ENCODE measurements around the gene DTNBP1.
"Not testable (repeated sequence)": the region's sequence is repeated elsewhere in the genome, so short reads cannot be mapped to it uniquely, and the experiment has no call there.

DTNBP1 gene

GRCh38 chr6:15665237-15665636, 2.4 kb upstream of the DTNBP1 start:
- no peak for DNase-seq

GRCh38 chr6:15663130-15663871, 473 bp upstream of the DTNBP1 start:
- DNase-seq = no peak

- DNase-seq = no peak
Measured at GRCh38 chr6:15661853-15662325, 939 bp downstream of the DTNBP1 start.

- DNase-seq = no peak
Measured at GRCh38 chr6:15659181-15659580, 3.6 kb downstream of the DTNBP1 start.

GRCh38 chr6:15658181-15658744, 4.6 kb downstream of the DTNBP1 start:
- no peak for DNase-seq

GRCh38 chr6:15657290-15657689, 5.5 kb downstream of the DTNBP1 start:
- no peak for DNase-seq

- DNase-seq = no peak
Measured at GRCh38 chr6:15656145-15656544, 6.7 kb downstream of the DTNBP1 start.

- no peak for DNase-seq
Measured at GRCh38 chr6:15654250-15654649, 8.6 kb downstream of the DTNBP1 start.

- no peak for DNase-seq
Measured at GRCh38 chr6:15653581-15653980, 9.2 kb downstream of the DTNBP1 start.

- DNase-seq = not testable (repeated sequence)
Measured at GRCh38 chr6:15650004-15650559, 12.7 kb downstream of the DTNBP1 start.

GRCh38 chr6:15644904-15645303, 17.9 kb downstream of the DTNBP1 start:
- no peak for DNase-seq

- no peak for DNase-seq
Measured at GRCh38 chr6:15643542-15643941, 19.3 kb downstream of the DTNBP1 start.

- no peak for DNase-seq
Measured at GRCh38 chr6:15642276-15642675, 20.6 kb downstream of the DTNBP1 start.

GRCh38 chr6:15638373-15638772, 24.5 kb downstream of the DTNBP1 start:
- DNase-seq = no peak

GRCh38 chr6:15631432-15631831, 31.4 kb downstream of the DTNBP1 start:
- no peak for DNase-seq

GRCh38 chr6:15630202-15630601, 32.6 kb downstream of the DTNBP1 start:
- no peak for DNase-seq

GRCh38 chr6:15629487-15629886, 33.3 kb downstream of the DTNBP1 start:
- no peak for DNase-seq

- peak in 1 of 4 experiments; percentile 3 for DNase-seq
Measured at GRCh38 chr6:15628499-15629131, 34.2 kb downstream of the DTNBP1 start.

GRCh38 chr6:15627821-15628220, 35.0 kb downstream of the DTNBP1 start:
- DNase-seq = no peak

- DNase-seq = no peak
Measured at GRCh38 chr6:15626878-15627674, 35.8 kb downstream of the DTNBP1 start.

- DNase-seq = no peak
Measured at GRCh38 chr6:15626160-15626559, 36.7 kb downstream of the DTNBP1 start.

GRCh38 chr6:15623276-15624116, 39.3 kb downstream of the DTNBP1 start:
- DNase-seq = no peak

Data from activated CD4-positive, CD25-positive, alpha-beta regulatory T cell (primary cell).